SK-N-SH treated with all-trans-retinoic acid at 6 μM for 48 hours (cell line): Measurements from ENCODE around the gene BAIAP2L1.

Experiments used
- ATAC-seq: fragments of 200-7000 bp; cut with Tn5 transposase; 3 replicates; pipeline ENCODE4 v1.9.1; 2020; ENCODE audit warnings: mild to moderate bottlenecking, moderate library complexity
- ARNTL ChIP-seq: fragments of 450-650 bp; formaldehyde crosslinking; IDR thresholded peaks from 2 replicates; pipeline ENCODE4 v1.5.0; 2020; ENCODE audit warnings: low read depth, mild to moderate bottlenecking, moderate library complexity, borderline replicate concordance
- CSDC2 ChIP-seq: fragments of 250-450 bp; sonication (Bioruptor Pico); IDR thresholded peaks from 2 replicates; pipeline ENCODE4 v1.5.0; 2020; ENCODE audit warnings: mild to moderate bottlenecking, moderate library complexity
- ESRRG ChIP-seq: fragments of 250-450 bp; sonication (Bioruptor Pico); IDR thresholded peaks from 2 replicates; pipeline ENCODE4 v1.6.1; 2021; ENCODE audit warnings: mild to moderate bottlenecking
- GLIS3 ChIP-seq: fragments of 250-450 bp; sonication (Bioruptor Pico); IDR thresholded peaks from 2 replicates; pipeline ENCODE4 v1.5.0; 2020; ENCODE audit warnings: mild to moderate bottlenecking, moderate library complexity
- ISL1 ChIP-seq: fragments of 250-450 bp; sonication (Bioruptor Pico); IDR thresholded peaks from 2 replicates; pipeline ENCODE4 v2.1.2; 2022; ENCODE audit warnings: mild to moderate bottlenecking, moderate library complexity
- OSR1 ChIP-seq: fragments of 250-450 bp; sonication (Bioruptor Pico); IDR thresholded peaks from 2 replicates; pipeline ENCODE4 v1.8.0; 2022; ENCODE audit warnings: moderate library complexity, mild to moderate bottlenecking, inconsistent platforms
- PATZ1 ChIP-seq: fragments of 250-450 bp; sonication (Bioruptor Pico); IDR thresholded peaks from 2 replicates; pipeline ENCODE4 v1.8.0; 2020; ENCODE audit warnings: mild to moderate bottlenecking, moderate library complexity, borderline replicate concordance
- POU6F1 ChIP-seq: fragments of 250-450 bp; sonication (Bioruptor Pico); IDR thresholded peaks from 2 replicates; pipeline ENCODE4 v1.8.0; 2021; ENCODE audit warnings: low read depth, mild to moderate bottlenecking, moderate library complexity, borderline replicate concordance
- PPARA ChIP-seq: fragments of 250-450 bp; sonication (Bioruptor Pico); IDR thresholded peaks from 2 replicates; pipeline ENCODE4 v1.5.0; 2020; ENCODE audit warnings: mild to moderate bottlenecking, borderline replicate concordance
- RARB ChIP-seq: fragments of 250-450 bp; sonication (Bioruptor Pico); IDR thresholded peaks from 2 replicates; pipeline ENCODE4 v1.8.0; 2021; ENCODE audit warnings: mild to moderate bottlenecking, moderate library complexity
- SNAI2 ChIP-seq: fragments of 250-450 bp; sonication (Bioruptor Pico); IDR thresholded peaks from 2 replicates; pipeline ENCODE4 v1.5.0; 2020; ENCODE audit warnings: mild to moderate bottlenecking, moderate library complexity
- TCF4 ChIP-seq: fragments of 250-450 bp; sonication (Bioruptor Pico); IDR thresholded peaks from 2 replicates; pipeline ENCODE4 v1.8.0; 2021; ENCODE audit warnings: mild to moderate bottlenecking, moderate library complexity, borderline replicate concordance
- TOX ChIP-seq: fragments of 250-450 bp; sonication (Bioruptor Pico); IDR thresholded peaks from 2 replicates; pipeline ENCODE4 v1.8.0; 2021; ENCODE audit warnings: mild to moderate bottlenecking, moderate library complexity, borderline replicate concordance
- TSHZ2 ChIP-seq: fragments of 250-450 bp; sonication (Bioruptor Pico); IDR thresholded peaks from 2 replicates; pipeline ENCODE4 v1.5.0; 2020; ENCODE audit warnings: mild to moderate bottlenecking, moderate library complexity
- ZC3H10 ChIP-seq: fragments of 250-450 bp; sonication (Bioruptor Pico); IDR thresholded peaks from 2 replicates; pipeline ENCODE4 v1.5.1; 2021; ENCODE audit warnings: mild to moderate bottlenecking, moderate library complexity
- ZFP3 ChIP-seq: fragments of 250-450 bp; sonication (Bioruptor Pico); IDR thresholded peaks from 2 replicates; pipeline ENCODE4 v1.5.0; 2020; ENCODE audit warnings: mild to moderate bottlenecking, moderate library complexity
- ZFP30 ChIP-seq: fragments of 450-650 bp; formaldehyde crosslinking; IDR thresholded peaks from 2 replicates; pipeline ENCODE4 v1.5.0; 2022; ENCODE audit warnings: mild to moderate bottlenecking, moderate library complexity
- ZNF565 ChIP-seq: fragments of 450-650 bp; formaldehyde crosslinking; conservative IDR thresholded peaks from 2 replicates; pipeline ENCODE4 v1.5.0; 2020; ENCODE audit warnings: low read depth, mild to moderate bottlenecking, moderate library complexity
- TF ChIP-seq, protein P1 (sequence below): fragments of 250-450 bp; sonication (Bioruptor Pico); IDR thresholded peaks from 2 replicates; pipeline ENCODE4 v1.5.1; 2021; ENCODE audit warnings: mild to moderate bottlenecking, moderate library complexity

BAIAP2L1 gene

GRCh38 chr7:98329100-98329790, 71.6 kb downstream of the BAIAP2L1 start:
- ATAC-seq, result no peak
- no peak for TF ChIP-seq CSDC2 (CRISPR knock-in tag)
- no peak for TF ChIP-seq ZNF565 (CRISPR knock-in tag)
- no peak for TF ChIP-seq TCF4 (CRISPR knock-in tag)
- TF ChIP-seq TOX (CRISPR knock-in tag), result no peak
- TF ChIP-seq, protein P1, sequence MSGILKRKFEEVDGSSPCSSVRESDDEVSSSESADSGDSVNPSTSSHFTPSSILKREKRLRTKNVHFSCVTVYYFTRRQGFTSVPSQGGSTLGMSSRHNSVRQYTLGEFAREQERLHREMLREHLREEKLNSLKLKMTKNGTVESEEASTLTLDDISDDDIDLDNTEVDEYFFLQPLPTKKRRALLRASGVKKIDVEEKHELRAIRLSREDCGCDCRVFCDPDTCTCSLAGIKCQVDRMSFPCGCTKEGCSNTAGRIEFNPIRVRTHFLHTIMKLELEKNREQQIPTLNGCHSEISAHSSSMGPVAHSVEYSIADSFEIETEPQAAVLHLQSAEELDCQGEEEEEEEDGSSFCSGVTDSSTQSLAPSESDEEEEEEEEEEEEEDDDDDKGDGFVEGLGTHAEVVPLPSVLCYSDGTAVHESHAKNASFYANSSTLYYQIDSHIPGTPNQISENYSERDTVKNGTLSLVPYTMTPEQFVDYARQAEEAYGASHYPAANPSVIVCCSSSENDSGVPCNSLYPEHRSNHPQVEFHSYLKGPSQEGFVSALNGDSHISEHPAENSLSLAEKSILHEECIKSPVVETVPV, result no peak
- TF ChIP-seq SNAI2 (CRISPR knock-in tag), result no peak
- no peak for TF ChIP-seq PATZ1 (CRISPR knock-in tag)
- TF ChIP-seq ZC3H10 (CRISPR knock-in tag), result no peak

DNA sequence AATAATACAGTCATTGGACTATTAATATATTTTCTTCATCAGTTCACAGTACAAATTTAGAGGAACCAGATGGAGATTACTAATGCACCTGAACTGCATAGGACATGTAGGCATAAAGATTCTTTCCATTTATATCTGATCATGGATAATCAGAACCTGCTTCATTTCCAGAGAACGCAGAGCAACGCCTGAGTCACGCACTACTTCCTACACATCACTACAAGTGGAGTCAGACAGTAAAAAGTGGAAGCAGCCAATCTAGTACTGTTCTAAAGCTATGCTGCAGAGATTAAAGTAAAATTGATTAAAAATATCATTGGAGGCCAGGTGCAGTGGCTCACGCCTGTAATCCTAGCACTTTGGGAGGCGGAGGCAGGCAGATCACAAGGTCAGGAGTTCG, 76.1 kb downstream of the BAIAP2L1 start:
- TF ChIP-seq ZFP30 (no peak), ZC3H10 (CRISPR knock-in tag) (no peak), POU6F1 (CRISPR knock-in tag) (no peak), ARNTL (CRISPR knock-in tag) (no peak), PATZ1 (CRISPR knock-in tag) (no peak), SNAI2 (CRISPR knock-in tag) (no peak), OSR1 (CRISPR knock-in tag) (no peak)
- TF ChIP-seq, all 23 proteins: peak for 0
- ATAC-seq, result no peak

GRCh38 chr7:98323597-98324322, 77.1 kb downstream of the BAIAP2L1 start:
- TF ChIP-seq TSHZ2 (CRISPR knock-in tag) (no peak), ZFP30 (no peak), ZC3H10 (CRISPR knock-in tag) (no peak), ZNF565 (CRISPR knock-in tag) (no peak), GLIS3 (no peak), SNAI2 (CRISPR knock-in tag) (no peak), ZFP3 (CRISPR knock-in tag) (no peak), ISL1 (CRISPR knock-in tag) (no peak), PPARA (CRISPR knock-in tag) (no peak), TOX (CRISPR knock-in tag) (no peak), PATZ1 (CRISPR knock-in tag) (no peak), ESRRG (CRISPR knock-in tag) (no peak), TCF4 (CRISPR knock-in tag) (no peak), RARB (CRISPR knock-in tag) (no peak), ARNTL (CRISPR knock-in tag) (no peak), CSDC2 (CRISPR knock-in tag) (no peak), POU6F1 (CRISPR knock-in tag) (no peak)
- TF ChIP-seq, protein P1, result no peak
- no peak for ATAC-seq
